Suprapubic skin (tissue), 4 donors: ENCODE measurements around the gene SP9.

Source experiments
- CTCF ChIP-seq, 2 donors: fragments of 200-600 bp in 1 of 2; fragments of 450-650 bp in 1 of 2; sonication (generic) in 1 of 2; IDR thresholded peaks; one replicate each; pipeline ENCODE4 v1.5.1; 2016 to 2019; ENCODE audit warnings: antibody characterized with exemption in 2 of 2, mild to moderate bottlenecking in 1 of 2, moderate library complexity in 1 of 2
- EP300 ChIP-seq: sonication (generic); formaldehyde crosslinking; IDR thresholded peaks from one replicate; pipeline ENCODE4 v1.6.1; 2017; ENCODE audit warnings: antibody characterized with exemption
- POLR2A ChIP-seq, 2 donors: fragments of 450-650 bp; IDR thresholded peaks; one replicate each; pipeline ENCODE4 v1.6.1; 2017; ENCODE audit warnings: antibody characterized with exemption in 2 of 2, mild to moderate bottlenecking in 2 of 2, moderate library complexity in 2 of 2
- POLR2AphosphoS5 ChIP-seq, 3 donors: sonication (generic); formaldehyde crosslinking; IDR thresholded peaks; one replicate each; pipeline ENCODE4 v1.6.1; 2017; ENCODE audit warnings: antibody characterized with exemption in 3 of 3

- peak; percentile 13 for TF ChIP-seq CTCF (IDR thresholded peaks at IDR 0.05)
- no peak for TF ChIP-seq POLR2A (IDR thresholded peaks at IDR 0.05)
- no peak for TF ChIP-seq EP300
- TF ChIP-seq POLR2AphosphoS5 (IDR thresholded peaks at IDR 0.05), result no peak
These were observed 10.1 kb downstream of the SP9 start for GRCh38 chr2:174344716-174345461.
